MCF 10A (cell line): ENCODE measurements around the gene CSAG2. TPM values are rescaled to one million over a fixed set of nuclear protein-coding genes. Genes with fewer than 3 reads are reported as not detected.
"Not testable (repeated sequence)": the region's sequence is repeated elsewhere in the genome, so short reads cannot be mapped to it uniquely, and the experiment has no call there.

ENCODE experiments used
- Bru-seq: library from RNA; stranded (reverse); fragments of 400-500 nt; gene quantifications from one replicate; lab custom pipeline; 2021; lab: Mats Ljungman, UMichigan
- BruChase-seq, 2 experiments: library from RNA; stranded (reverse); fragments of 400-500 nt; gene quantifications; one replicate each; lab custom pipeline; 2021; lab: Mats Ljungman, UMichigan
- BruUV-seq: library from RNA; stranded (reverse); fragments of 400-500 nt; replicated peaks from 2 replicates; lab custom pipeline; 2021; lab: Mats Ljungman, UMichigan
- CTCF ChIA-PET: fragments of 300-600 bp; sonication (Branson Sonifier 250); formaldehyde crosslinking; extraction: SDS; loops from one replicate; lab custom pipeline; 2021; ENCODE audit warnings: antibody characterized with exemption, inconsistent platforms; lab: Yijun Ruan, JAX
- POLR2A ChIA-PET: fragments of 300-600, 350-650 bp; sonication (Branson Sonifier 250); formaldehyde crosslinking; extraction: SDS; loops from one replicate; lab custom pipeline; 2020; ENCODE audit warnings: antibody characterized with exemption, inconsistent platforms; lab: Yijun Ruan, JAX
- DNase-seq: peaks from one replicate; pipeline ENCODE4 v3.0.0-alpha.2; 2018; ENCODE audit not compliant: unreplicated experiment
- H3K27ac Mint-ChIP-seq: one replicate; pipeline ENCODE4 v1.8.0; 2022; ENCODE audit warnings: mild to moderate bottlenecking, low read depth, mixed read lengths; ENCODE audit not compliant: unreplicated experiment
- H3K27me3 Mint-ChIP-seq: one replicate; pipeline ENCODE4 v1.8.0; 2022; ENCODE audit warnings: mixed read lengths; ENCODE audit not compliant: insufficient read depth, unreplicated experiment
- H3K36me3 Mint-ChIP-seq: one replicate; pipeline ENCODE4 v1.8.0; 2022; ENCODE audit warnings: mild to moderate bottlenecking, moderate library complexity, mixed read lengths; ENCODE audit not compliant: insufficient read depth, unreplicated experiment
- H3K4me1 Mint-ChIP-seq: one replicate; pipeline ENCODE4 v1.8.0; 2022; ENCODE audit warnings: mixed read lengths; ENCODE audit not compliant: insufficient read depth, unreplicated experiment
- H3K4me3 Mint-ChIP-seq: one replicate; pipeline ENCODE4 v1.8.0; 2022; ENCODE audit warnings: mild to moderate bottlenecking, moderate library complexity, mixed read lengths; ENCODE audit not compliant: unreplicated experiment
- H3K9me3 Mint-ChIP-seq: one replicate; pipeline ENCODE4 v1.8.0; 2022; ENCODE audit warnings: mixed read lengths; ENCODE audit not compliant: unreplicated experiment
- CTCF ChIP-seq: fragments of 200-600 bp; IDR thresholded peaks from one replicate; pipeline ENCODE4 v1.8.0; 2022; ENCODE audit warnings: antibody characterized with exemption, mild to moderate bottlenecking; ENCODE audit not compliant: unreplicated experiment
- intact Hi-C: fragments of 100-400 bp; cut with micrococcal nuclease; formaldehyde crosslinking; loops from 2 replicates; pipeline ENCODE4 v1.14.1; 2022
- long read RNA-seq: library from polyadenylated mRNA; stranded (forward); transcript quantifications from one replicate; pipeline ENCODE4 v2.0.0, GENCODE V29; 2022
- total RNA-seq: library from RNA; stranded (reverse); gene quantifications from 2 replicates; pipeline ENCODE4 v1.2.3, GENCODE V29; 2022

The CSAG2 gene
- total RNA-seq (not detected in 2 replicates), Bru-seq, nascent RNA (not detected), BruChase-seq, experiment 1, labeled RNA remaining after a 6-hour chase (not detected), BruChase-seq, experiment 2, labeled RNA remaining after a 2-hour chase (not detected)
- long read RNA-seq = 0 reads

- H3K36me3 Mint-ChIP-seq, BruUV-seq, H3K4me3 Mint-ChIP-seq, H3K27me3 Mint-ChIP-seq, CTCF ChIA-PET, POLR2A ChIA-PET, H3K4me1 Mint-ChIP-seq, DNase-seq, H3K9me3 Mint-ChIP-seq, intact Hi-C loops, H3K27ac Mint-ChIP-seq: not testable (repeated sequence)
These were observed at the start of gene CSAG2 for GRCh38 chrX:152709173-152709572. Gene CSAG2 (minus strand): TSS chrX:152709273. CDS start chrX:152709112, 161 bp downstream.

- BruUV-seq, H3K4me3 Mint-ChIP-seq, POLR2A ChIA-PET, H3K36me3 Mint-ChIP-seq, H3K27me3 Mint-ChIP-seq, H3K4me1 Mint-ChIP-seq, DNase-seq, H3K9me3 Mint-ChIP-seq, intact Hi-C loops, CTCF ChIA-PET, H3K27ac Mint-ChIP-seq: not testable (repeated sequence)
These were observed 45.8 kb upstream of the CSAG2 start for GRCh38 chrX:152754871-152755270.

- DNase-seq, H3K9me3 Mint-ChIP-seq, H3K4me3 Mint-ChIP-seq, CTCF ChIA-PET, intact Hi-C loops, H3K4me1 Mint-ChIP-seq, POLR2A ChIA-PET, H3K27ac Mint-ChIP-seq, H3K27me3 Mint-ChIP-seq, H3K36me3 Mint-ChIP-seq, BruUV-seq: not testable (repeated sequence)
These were observed 44.9 kb upstream of the CSAG2 start, which contains the start of gene MAGEA2 for GRCh38 chrX:152753686-152754650. Gene MAGEA2 (minus strand): TSS chrX:152753842. CDS start chrX:152751363, 2,479 bp downstream.

GRCh38 chrX:152738560-152738959 lies 29.5 kb upstream of the CSAG2 start:
- Mint-ChIP-seq H3K27me3 (no peaks in the 10 kb centered on the region), H3K27ac (no peak overlapping the region), H3K9me3 (no peaks in the 10 kb centered on the region), H3K4me3 (no peak overlapping the region), H3K4me1 (no peaks in the 10 kb centered on the region), H3K36me3 (no peaks in the 10 kb centered on the region)
- no TSS peak for BruUV-seq
- no peak for DNase-seq
- no peak for TF ChIP-seq CTCF
- intact Hi-C loops = no loop called here
- ChIA-PET POLR2A (interaction anchor here (0.6 kb wide), 1 partner anchor 91 kb away, joined by 3 read pairs; no protein-coding TSS in a partner anchor), CTCF (no interaction called here)

GRCh38 chrX:152736528-152736927 lies 27.5 kb upstream of the CSAG2 start:
- H3K9me3 Mint-ChIP-seq, H3K36me3 Mint-ChIP-seq, intact Hi-C loops, H3K27me3 Mint-ChIP-seq, H3K4me1 Mint-ChIP-seq, BruUV-seq, DNase-seq, POLR2A ChIA-PET, H3K4me3 Mint-ChIP-seq, H3K27ac Mint-ChIP-seq: not testable (repeated sequence)
- CTCF ChIA-PET = interaction anchor here (1.2 kb wide), 1 partner anchor 189 kb away, joined by 3 read pairs; no protein-coding TSS in a partner anchor
